NCI-H1092 treated with DMSO at 0.1 percent for 48 hours (cell line): ENCODE data around the gene BTF3.
"Not testable (repeated sequence)": the region's sequence is repeated elsewhere in the genome, so short reads cannot be mapped to it uniquely, and the experiment has no call there.

Source experiments
- DNase-seq: peaks from one replicate; lab custom pipeline; 2025; lab: John Stamatoyannopoulos, UW

BTF3 gene

GRCh38 chr5:73498057-73498992 is at the start of gene BTF3:
TSS of gene BTF3 (plus strand) at chr5:73498442. CDS start at chr5:73498668, 226 bp downstream.
- peak; percentile 89 for DNase-seq

GRCh38 chr5:73448463-73449136 is 49.6 kb upstream of the BTF3 start, which contains the start of gene FOXD1:
TSS of gene FOXD1 (minus strand) at chr5:73448777. CDS start at chr5:73448362, 415 bp downstream.
- peak; percentile 81 for DNase-seq

- DNase-seq: no peak
Observed at GRCh38 chr5:73450137-73450536, 48.1 kb upstream of the BTF3 start.

- no peak for DNase-seq
Observed at GRCh38 chr5:73450672-73451223, 47.5 kb upstream of the BTF3 start.

- peak; percentile 20 for DNase-seq
Observed at GRCh38 chr5:73451224-73452130, 46.8 kb upstream of the BTF3 start.

- DNase-seq: no peak
Observed at GRCh38 chr5:73452215-73452614, 46.0 kb upstream of the BTF3 start.

- peak; percentile 43 for DNase-seq
Observed at GRCh38 chr5:73454379-73455036, 43.7 kb upstream of the BTF3 start.

GRCh38 chr5:73456462-73456861 is 41.8 kb upstream of the BTF3 start:
- DNase-seq: not testable (repeated sequence)

- no peak for DNase-seq
Observed at GRCh38 chr5:73459366-73459765, 38.9 kb upstream of the BTF3 start.

- no peak for DNase-seq
Observed at GRCh38 chr5:73460133-73460532, 38.1 kb upstream of the BTF3 start.

- peak; percentile 8 for DNase-seq
Observed at GRCh38 chr5:73464016-73464745, 34.1 kb upstream of the BTF3 start.

GRCh38 chr5:73468638-73469037 is 29.6 kb upstream of the BTF3 start:
- DNase-seq: not testable (repeated sequence)

- DNase-seq: no peak
Observed at GRCh38 chr5:73469878-73470277, 28.4 kb upstream of the BTF3 start.

GRCh38 chr5:73471654-73472053 is 26.6 kb upstream of the BTF3 start:
- DNase-seq: no peak

- DNase-seq: no peak
Observed at GRCh38 chr5:73472116-73472515, 26.1 kb upstream of the BTF3 start.

GRCh38 chr5:73480500-73480899 is 17.7 kb upstream of the BTF3 start:
- no peak for DNase-seq

GRCh38 chr5:73482383-73483136 is 15.7 kb upstream of the BTF3 start:
- peak; percentile 69 for DNase-seq

GRCh38 chr5:73483676-73484075 is 14.6 kb upstream of the BTF3 start:
- DNase-seq: no peak

- DNase-seq: no peak
Observed at GRCh38 chr5:73484511-73484910, 13.7 kb upstream of the BTF3 start.

GRCh38 chr5:73485715-73486114 is 12.5 kb upstream of the BTF3 start:
- no peak for DNase-seq
